Naive thymus-derived CD4-positive, alpha-beta T cell (primary cell): ENCODE results near the gene HNRNPD. TPM values are rescaled to one million over a fixed set of nuclear protein-coding genes. Genes with fewer than 3 reads are reported as not detected.
"Not testable (repeated sequence)": the region's sequence is repeated elsewhere in the genome, so short reads cannot be mapped to it uniquely, and the experiment has no call there.

ENCODE experiments used
- ATAC-seq: fragments of 150-1000 bp; cut with Tn5 transposase; 2 replicates; pipeline ENCODE4 v1.10.0; 2021; ENCODE audit warnings: mild to moderate bottlenecking, moderate library complexity
- CTCF ChIA-PET: fragments of 350-600 bp; sonication (Branson Sonifier 250); formaldehyde crosslinking; loops from one replicate; lab custom pipeline; 2021; ENCODE audit warnings: antibody characterized with exemption; lab: Charles Lee
- POLR2A ChIA-PET: fragments of 350-600 bp; sonication (Branson Sonifier 250); formaldehyde crosslinking; loops from one replicate; lab custom pipeline; 2021; ENCODE audit warnings: antibody characterized with exemption, inconsistent platforms; lab: Charles Lee
- DNase-seq, 9 donors: peaks; one replicate each; pipeline versions ENCODE4 v3.0.0 to v3.0.0-alpha.2; 2020 to 2022; ENCODE audit warnings: mixed read lengths in 1 of 9
- H3K27ac ChIP-seq: one replicate; pipeline ENCODE4 v1.7.0; 2013; ENCODE audit warnings: mild to moderate bottlenecking, low read depth, low read length, moderate library complexity
- H3K27me3 ChIP-seq, 2 donors: one replicate each; pipeline ENCODE4 v1.7.0; 2013; ENCODE audit warnings: low read length in 2 of 2, mild to moderate bottlenecking in 2 of 2, moderate library complexity in 2 of 2; ENCODE audit not compliant: control insufficient read depth in 2 of 2, insufficient read depth in 2 of 2
- H3K36me3 ChIP-seq, 3 experiments: 1 replicate in 2 of 3; 2 replicates in 1 of 3; pipeline ENCODE4 v1.7.0; 2013; ENCODE audit warnings: low read length in 3 of 3, mild to moderate bottlenecking in 3 of 3, moderate library complexity in 1 of 3; ENCODE audit not compliant: insufficient read depth in 3 of 3, control insufficient read depth in 2 of 3
- H3K4me1 ChIP-seq, 2 donors: one replicate each; pipeline ENCODE4 v1.7.0; 2013; ENCODE audit warnings: low read length in 2 of 2, mild to moderate bottlenecking in 2 of 2, moderate library complexity in 1 of 2; ENCODE audit not compliant: control insufficient read depth in 2 of 2, insufficient read depth in 2 of 2
- H3K4me3 ChIP-seq: 2 replicates; pipeline ENCODE4 v1.7.0; 2013; ENCODE audit warnings: mild to moderate bottlenecking, low read length
- H3K9me3 ChIP-seq, 3 experiments: 1 replicate in 2 of 3; 2 replicates in 1 of 3; pipeline ENCODE4 v1.7.0; 2013; ENCODE audit warnings: low read length in 3 of 3; ENCODE audit not compliant: control insufficient read depth in 2 of 3
- H3K27ac Mint-ChIP-seq, 9 donors: one replicate each; pipeline ENCODE4 v1.8.0; 2020 to 2022; ENCODE audit warnings: mixed read lengths in 9 of 9, mild to moderate bottlenecking in 8 of 9, moderate library complexity in 5 of 9, inconsistent platforms in 2 of 9
- H3K27me3 Mint-ChIP-seq, 5 donors: one replicate each; pipeline ENCODE4 v1.8.0; 2021 to 2022; ENCODE audit warnings: mixed read lengths in 5 of 5, mild to moderate bottlenecking in 1 of 5
- H3K36me3 Mint-ChIP-seq, 5 donors: one replicate each; pipeline ENCODE4 v1.8.0; 2020 to 2022; ENCODE audit warnings: mixed read lengths in 5 of 5, mild to moderate bottlenecking in 3 of 5, inconsistent platforms in 1 of 5
- H3K4me1 Mint-ChIP-seq, 7 donors: one replicate each; pipeline ENCODE4 v1.8.0; 2020 to 2022; ENCODE audit warnings: mixed read lengths in 7 of 7, mild to moderate bottlenecking in 3 of 7, inconsistent platforms in 1 of 7
- H3K4me3 Mint-ChIP-seq, 10 donors: one replicate each; pipeline ENCODE4 v1.8.0; 2020 to 2022; ENCODE audit warnings: mild to moderate bottlenecking in 10 of 10, mixed read lengths in 10 of 10, moderate library complexity in 6 of 10, inconsistent platforms in 2 of 10
- H3K9me3 Mint-ChIP-seq, 11 donors: one replicate each; pipeline ENCODE4 v1.8.0; 2020 to 2022; ENCODE audit warnings: mixed read lengths in 11 of 11, mild to moderate bottlenecking in 4 of 11, inconsistent platforms in 1 of 11, moderate library complexity in 1 of 11
- intact Hi-C, 2 donors: fragments of 100-400 bp; cut with micrococcal nuclease; formaldehyde crosslinking; loops; one replicate each; pipeline ENCODE4 v1.15.1; 2023
- polyA plus RNA-seq, 2 donors: library from polyadenylated mRNA; unstranded; fragments of 300-500 nt; fragmentation: Illumina TruSeq; gene quantifications; one replicate each; pipeline ENCODE4 v1.2.3, GENCODE V29; 2021
- total RNA-seq, 6 experiments: library from RNA in 5 of 6; stranded (reverse) in 5 of 6; gene quantifications; 1 replicate in 5 of 6; 2 replicates in 1 of 6; pipeline ENCODE4 v1.2.3 and lab custom pipeline; 2021 to 2026

The HNRNPD gene
- total and polyA plus RNA-seq, 7 experiments from 2014 or later, result 200 to 355 (median 249) TPM

DNA sequence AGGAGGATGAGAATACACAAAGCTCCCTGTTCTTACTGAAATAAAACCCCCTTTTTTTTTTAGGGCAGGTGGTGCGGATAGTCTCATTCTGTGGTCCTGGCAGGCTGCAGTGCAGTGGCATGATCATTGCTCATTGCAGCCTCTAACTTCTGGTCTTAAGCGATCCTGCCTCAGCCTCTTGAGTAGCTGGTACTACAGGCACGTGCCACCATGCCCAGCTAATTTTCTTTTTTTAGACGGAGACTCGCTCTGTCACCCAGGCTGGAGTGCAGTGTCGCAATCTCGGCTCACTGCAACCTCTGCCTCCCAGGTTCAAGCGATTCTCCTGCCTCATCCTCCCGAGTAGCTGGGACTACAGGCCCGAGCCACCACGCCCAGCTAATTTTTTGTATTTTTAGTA lies 41.3 kb upstream of the HNRNPD start:
- H3K4me3 Mint-ChIP-seq, H3K36me3 ChIP-seq, CTCF ChIA-PET, intact Hi-C loops, H3K27ac ChIP-seq, H3K27ac Mint-ChIP-seq, DNase-seq, H3K36me3 Mint-ChIP-seq, H3K4me1 Mint-ChIP-seq, H3K9me3 Mint-ChIP-seq, H3K4me3 ChIP-seq, H3K27me3 ChIP-seq, ATAC-seq, H3K9me3 ChIP-seq, H3K4me1 ChIP-seq: not testable (repeated sequence)
- POLR2A ChIA-PET, result interaction anchor here (0.9 to 1.4 kb wide), 3 partner anchors 12 to 16 kb away, joined by 3 to 6 read pairs (median 4); no protein-coding TSS in a partner anchor
- peaks cover 18 to 41% (median 23%) of the 10 kb centered on the region in 5 donors for H3K27me3 Mint-ChIP-seq

DNA sequence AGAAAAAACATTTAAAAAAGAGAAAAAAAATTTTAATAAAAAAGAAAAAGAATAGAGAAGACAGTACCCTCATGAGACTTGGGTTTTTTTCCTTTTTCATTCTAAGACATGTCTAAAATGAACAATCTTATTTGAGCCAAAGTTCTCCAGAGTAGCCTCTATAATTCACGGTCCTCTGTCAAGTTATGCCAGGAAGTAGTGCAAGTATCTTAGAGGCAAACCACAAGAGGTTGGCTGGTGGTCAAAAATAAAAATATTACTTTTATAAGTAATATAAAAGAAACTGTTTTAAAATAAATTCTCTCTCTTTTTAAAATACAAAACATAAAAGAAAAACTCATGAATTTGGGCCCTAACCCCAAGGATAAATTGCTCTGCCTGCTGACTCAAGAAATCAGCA lies 29.9 kb upstream of the HNRNPD start:
- Histone ChIP-seq H3K27ac (no peak overlapping the region), H3K36me3 (no peaks in the 10 kb centered on the region), H3K4me3 (no peak overlapping the region), H3K4me1 (no peaks in the 10 kb centered on the region), H3K27me3 (no peaks in the 10 kb centered on the region), H3K9me3 (no peaks in the 10 kb centered on the region)
- Mint-ChIP-seq H3K27ac (no peak overlapping the region), H3K4me3 (no peak overlapping the region), H3K27me3 (peaks cover 0 to 21% (median 4%) of the 10 kb centered on the region in 5 donors), H3K9me3 (no peaks in the 10 kb centered on the region), H3K36me3 (no peaks in the 10 kb centered on the region), H3K4me1 (peaks cover 0 to 2% (median 0%) of the 10 kb centered on the region in 7 donors)
- DNase-seq (no peak), ATAC-seq (no peak)
- ChIA-PET CTCF (no interaction called here), POLR2A (no interaction called here)
- intact Hi-C loops, result no loop called here

DNA sequence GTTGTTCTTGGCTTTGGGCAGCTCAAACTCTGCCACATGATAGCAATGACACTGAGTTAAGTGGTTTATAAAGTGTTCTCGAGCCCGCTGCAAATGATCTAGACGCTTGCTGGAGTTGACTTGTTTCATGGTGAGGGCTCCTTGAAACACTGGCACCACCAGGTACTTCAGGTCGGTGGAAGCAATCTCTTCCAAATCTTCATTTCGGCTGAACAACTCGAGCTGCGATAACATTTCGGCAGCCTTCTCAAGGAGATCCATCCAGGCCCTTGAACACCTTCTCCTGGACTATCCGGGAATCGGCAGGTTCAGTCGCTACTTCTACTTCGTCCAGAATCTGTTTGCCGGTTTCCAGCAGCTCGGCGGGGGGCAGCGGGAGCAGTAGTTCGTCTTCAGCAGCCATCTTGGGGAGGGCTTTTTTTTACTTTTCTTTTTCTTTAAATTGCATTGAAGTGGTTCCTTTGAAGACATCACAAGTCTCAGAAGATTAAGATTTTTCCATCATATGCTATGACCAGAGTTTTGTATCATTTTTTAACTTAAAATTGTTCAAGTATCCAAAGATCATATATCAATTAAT lies 28.5 kb upstream of the HNRNPD start:
- ChIA-PET CTCF (interaction anchor here (0.6 kb wide), 1 partner anchor 543 kb away, joined by 3 read pairs; no protein-coding TSS in a partner anchor), POLR2A (no interaction called here)
- H3K4me3 ChIP-seq, result no peak overlapping the region
- H3K27me3 Mint-ChIP-seq, result peaks cover 0 to 26% (median 4%) of the 10 kb centered on the region in 5 donors
- H3K9me3 Mint-ChIP-seq, result no peaks in the 10 kb centered on the region
- no peak overlapping the region for H3K27ac Mint-ChIP-seq
- intact Hi-C loops, result no loop called here
- H3K4me1 ChIP-seq, result no peaks in the 10 kb centered on the region
- no peaks in the 10 kb centered on the region for H3K36me3 ChIP-seq
- ATAC-seq (no peak), DNase-seq (no peak)
- no peak overlapping the region for H3K4me3 Mint-ChIP-seq
- H3K9me3 ChIP-seq, result no peaks in the 10 kb centered on the region
- peaks cover 0 to 5% (median 0%) of the 10 kb centered on the region in 7 donors for H3K4me1 Mint-ChIP-seq
- H3K27ac ChIP-seq, result no peak overlapping the region
- no peaks in the 10 kb centered on the region for H3K27me3 ChIP-seq
- H3K36me3 Mint-ChIP-seq, result no peaks in the 10 kb centered on the region

DNA sequence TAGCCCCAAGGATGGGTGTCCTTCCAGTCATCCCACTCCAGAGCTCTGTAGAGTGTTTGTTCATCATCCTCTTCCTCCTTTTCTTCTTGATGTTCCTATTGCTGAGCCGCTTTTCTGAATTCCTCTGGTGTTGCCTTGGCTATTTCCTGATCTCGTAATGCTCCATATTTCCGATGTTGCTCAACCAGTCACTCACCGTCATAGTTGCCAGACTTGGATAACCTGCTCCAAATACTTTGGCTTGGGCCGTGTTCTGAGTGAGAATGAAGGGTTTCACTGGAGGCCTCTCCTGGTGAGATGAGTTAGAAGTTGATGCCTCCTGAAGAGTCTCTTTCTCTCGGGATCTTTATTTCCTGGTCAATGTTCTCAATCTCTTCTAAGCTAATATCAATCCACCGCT lies 27.8 kb upstream of the HNRNPD start:
- H3K27ac Mint-ChIP-seq, result no peak overlapping the region
- no peak for ATAC-seq
- no peak overlapping the region for H3K27ac ChIP-seq
- no peak for DNase-seq
- H3K27me3 Mint-ChIP-seq, result peaks cover 0 to 26% (median 4%) of the 10 kb centered on the region in 5 donors
- no peaks in the 10 kb centered on the region for H3K9me3 ChIP-seq
- intact Hi-C loops, result no loop called here
- ChIA-PET POLR2A (no interaction called here), CTCF (no interaction called here)
- H3K4me3 Mint-ChIP-seq, result no peak overlapping the region
- H3K4me3 ChIP-seq, result no peak overlapping the region
- no peaks in the 10 kb centered on the region for H3K9me3 Mint-ChIP-seq
- no peaks in the 10 kb centered on the region for H3K27me3 ChIP-seq
- no peaks in the 10 kb centered on the region for H3K4me1 ChIP-seq
- peaks cover 0 to 5% (median 0%) of the 10 kb centered on the region in 7 donors for H3K4me1 Mint-ChIP-seq
- no peaks in the 10 kb centered on the region for H3K36me3 Mint-ChIP-seq
- no peaks in the 10 kb centered on the region for H3K36me3 ChIP-seq

DNA sequence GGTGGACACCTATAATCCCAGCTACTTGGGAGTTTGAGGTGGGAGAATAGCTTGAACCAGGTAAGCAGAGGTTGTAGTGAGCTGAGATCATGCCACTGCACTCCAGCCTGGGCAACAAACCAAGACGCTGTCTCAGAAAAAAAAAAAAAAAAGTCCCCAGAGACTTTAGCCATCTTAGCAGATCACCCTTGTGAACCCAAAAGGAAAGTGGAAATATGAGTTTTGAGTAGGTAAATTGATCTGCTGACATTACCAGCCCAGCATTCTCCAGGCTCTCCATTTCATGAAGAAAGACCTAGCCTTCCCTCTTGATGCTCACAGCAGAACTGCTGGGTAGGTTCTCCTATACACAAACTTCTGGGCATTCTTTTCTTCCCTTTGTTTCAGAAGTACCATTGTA lies 24.5 kb upstream of the HNRNPD start:
- Histone ChIP-seq H3K9me3 (no peaks in the 10 kb centered on the region), H3K27me3 (no peaks in the 10 kb centered on the region), H3K4me1 (no peaks in the 10 kb centered on the region), H3K4me3 (no peak overlapping the region), H3K27ac (no peak overlapping the region), H3K36me3 (no peaks in the 10 kb centered on the region)
- no peak for ATAC-seq
- Mint-ChIP-seq H3K9me3 (no peaks in the 10 kb centered on the region), H3K27ac (no peak overlapping the region), H3K36me3 (no peaks in the 10 kb centered on the region), H3K27me3 (peaks cover 0 to 23% (median 4%) of the 10 kb centered on the region in 5 donors), H3K4me3 (no peak overlapping the region), H3K4me1 (peaks cover 0 to 3% (median 0%) of the 10 kb centered on the region in 7 donors)
- ChIA-PET POLR2A (no interaction called here), CTCF (no interaction called here)
- intact Hi-C loops, result no loop called here
- DNase-seq, result no peak

DNA sequence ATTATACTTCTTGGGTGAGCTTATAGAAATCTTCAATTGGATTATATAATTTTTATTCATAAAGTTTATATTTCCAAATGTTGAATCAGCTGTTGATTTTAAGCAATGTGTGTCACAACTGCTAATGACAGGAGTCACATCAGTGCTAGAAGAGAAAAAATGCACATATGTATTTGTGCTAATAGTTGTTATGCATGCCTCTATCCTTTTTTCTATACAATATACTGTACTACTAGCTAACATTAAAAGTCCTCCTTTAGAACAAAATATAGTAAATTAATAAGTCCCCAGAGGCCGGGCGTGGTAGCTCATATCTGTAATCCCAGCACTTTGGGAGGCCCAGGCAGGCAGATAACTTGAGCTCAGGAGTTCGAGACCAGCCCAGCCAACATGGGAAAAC lies 23.7 kb upstream of the HNRNPD start:
- Mint-ChIP-seq H3K27ac (no peak overlapping the region), H3K4me3 (no peak overlapping the region)

DNA sequence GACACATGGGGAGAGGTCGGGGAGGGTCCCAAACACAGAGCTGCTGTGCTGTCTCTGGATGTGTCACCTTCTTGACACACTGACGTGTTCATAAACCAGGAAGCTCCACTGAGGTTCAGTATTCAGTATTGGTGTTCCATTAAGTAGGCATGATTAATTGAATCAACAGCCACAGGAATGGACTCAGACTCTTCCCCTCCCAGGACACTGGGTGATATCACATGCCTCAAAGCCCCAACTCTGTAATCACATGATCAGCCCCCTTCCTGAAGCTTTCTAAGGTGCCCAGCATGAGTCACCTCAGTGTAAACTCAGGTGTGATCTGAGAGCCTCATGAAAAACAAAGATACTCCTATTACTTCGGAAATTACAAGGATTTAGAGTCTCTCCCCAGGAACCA lies 21.1 kb upstream of the HNRNPD start:
- ChIA-PET CTCF (no interaction called here), POLR2A (interaction anchor here (0.9 kb wide), 1 partner anchor 27 kb away, joined by 3 read pairs; no protein-coding TSS in a partner anchor)
- no peak overlapping the region for H3K4me3 ChIP-seq
- no peaks in the 10 kb centered on the region for H3K4me1 ChIP-seq
- H3K27me3 ChIP-seq, result no peaks in the 10 kb centered on the region
- ATAC-seq, result no peak
- H3K4me3 Mint-ChIP-seq, result no peak overlapping the region
- intact Hi-C loops, result no loop called here
- no peaks in the 10 kb centered on the region for H3K36me3 Mint-ChIP-seq
- H3K27ac Mint-ChIP-seq, result no peak overlapping the region
- H3K4me1 Mint-ChIP-seq, result peaks cover 0 to 3% (median 0%) of the 10 kb centered on the region in 7 donors
- peaks cover 0 to 5% (median 3%) of the 10 kb centered on the region in 5 donors for H3K27me3 Mint-ChIP-seq
- H3K27ac ChIP-seq, result no peak overlapping the region
- H3K36me3 ChIP-seq, result no peaks in the 10 kb centered on the region
- no peak for DNase-seq
- peaks cover 0 to 3% (median 0%) of the 10 kb centered on the region in 11 donors for H3K9me3 Mint-ChIP-seq
- no peaks in the 10 kb centered on the region for H3K9me3 ChIP-seq

More for the DNA sequence above, 23.7 kb upstream of the HNRNPD start:
- Histone ChIP-seq H3K36me3 (no peaks in the 10 kb centered on the region), H3K4me1 (no peaks in the 10 kb centered on the region), H3K4me3 (no peak overlapping the region), H3K27ac (no peak overlapping the region), H3K9me3 (no peaks in the 10 kb centered on the region), H3K27me3 (no peaks in the 10 kb centered on the region)
- ChIA-PET CTCF (interaction anchor here (0.7 kb wide), 1 partner anchor 113 kb away, joined by 7 read pairs; no protein-coding TSS in a partner anchor), POLR2A (interaction anchor here (0.6 to 0.7 kb wide), 2 partner anchors 20 to 62 kb away, joined by 3 to 4 read pairs; no protein-coding TSS in a partner anchor)
- intact Hi-C loops, result no loop called here
- no peaks in the 10 kb centered on the region for H3K9me3 Mint-ChIP-seq
- peaks cover 0 to 3% (median 0%) of the 10 kb centered on the region in 7 donors for H3K4me1 Mint-ChIP-seq
- DNase-seq (no peak), ATAC-seq (no peak)
- no peaks in the 10 kb centered on the region for H3K36me3 Mint-ChIP-seq
- peaks cover 0 to 19% (median 4%) of the 10 kb centered on the region in 5 donors for H3K27me3 Mint-ChIP-seq
